Measurements from ENCODE around the gene RPL15. TPM values are rescaled to one million over a fixed set of nuclear protein-coding genes. Genes with fewer than 3 reads are reported as not detected.

Gene RPL15
- total and polyA plus RNA-seq, 4 donors: 604 to 1,364 (median 1,055) TPM

- no peak overlapping the region for H3K9ac ChIP-seq (ENCODE audit: low read depth in 1 of 2, low read length in 2 of 2)
- peaks cover 3 to 14% (median 5%) of the 10 kb centered on the region in 4 donors for H3K4me1 ChIP-seq (ENCODE audit: control insufficient read depth in 4 of 4, insufficient read depth in 4 of 4, low read length in 3 of 4)
- no peaks in the 10 kb centered on the region for H3K9me3 ChIP-seq (ENCODE audit: control insufficient read depth in 4 of 4, low read length in 3 of 4)
- no peaks in the 10 kb centered on the region for H3K27me3 ChIP-seq (ENCODE audit: control insufficient read depth in 4 of 4, insufficient read depth in 4 of 4, low read length in 3 of 4)
- no peak overlapping the region for H3K27ac ChIP-seq (ENCODE audit: low read depth in 1 of 2, low read length in 2 of 2)
- H3K4me3 ChIP-seq (ENCODE audit: low read depth in 1 of 3, low read length in 3 of 3): no peak overlapping the region
- WGBS: 94% methylated on average over 2 of the region's 2 CpGs
- DNase-seq (ENCODE audit: low spot score): no peak
- TF ChIP-seq RAD21 (IDR thresholded peaks at IDR 0.05): peak in 1 of 2 donors; percentile 43
- no peak for TF ChIP-seq FOXA1 (IDR thresholded peaks at IDR 0.05)
- no peaks in the 10 kb centered on the region for H3K36me3 ChIP-seq (ENCODE audit: control insufficient read depth in 4 of 4, insufficient read depth in 3 of 4, low read depth in 1 of 4, low read length in 3 of 4)
Observed at GRCh38 chr3:23884481-23884880, 32.5 kb upstream of the RPL15 start.

GRCh38 chr3:23885210-23885609, 31.7 kb upstream of the RPL15 start:
- H3K9ac ChIP-seq (ENCODE audit: low read depth in 1 of 2, low read length in 2 of 2): no peak overlapping the region
- no peaks in the 10 kb centered on the region for H3K27me3 ChIP-seq (ENCODE audit: control insufficient read depth in 4 of 4, insufficient read depth in 4 of 4, low read length in 3 of 4)
- no peaks in the 10 kb centered on the region for H3K9me3 ChIP-seq (ENCODE audit: control insufficient read depth in 4 of 4, low read length in 3 of 4)
- H3K27ac ChIP-seq (ENCODE audit: low read depth in 1 of 2, low read length in 2 of 2): no peak overlapping the region
- H3K4me3 ChIP-seq (ENCODE audit: low read depth in 1 of 3, low read length in 3 of 3): no peak overlapping the region
- peaks cover 3 to 16% (median 5%) of the 10 kb centered on the region in 4 donors for H3K4me1 ChIP-seq (ENCODE audit: control insufficient read depth in 4 of 4, insufficient read depth in 4 of 4, low read length in 3 of 4)
- TF ChIP-seq ATF3 (IDR thresholded peaks at IDR 0.05): no peak
- TF ChIP-seq TAF1 (conservative IDR thresholded peaks at IDR 0.05): no peak
- no peak for TF ChIP-seq NR2F2 (IDR thresholded peaks at IDR 0.05)
- no peak for TF ChIP-seq RAD21 (IDR thresholded peaks at IDR 0.05)
- TF ChIP-seq EGR1 (IDR thresholded peaks at IDR 0.05; ENCODE audit: low read depth in 2 of 2): no peak
- TF ChIP-seq CTCF (IDR thresholded peaks at IDR 0.05; ENCODE audit: low read depth, low read length, missing input control): no peak
- TF ChIP-seq MAX (IDR thresholded peaks at IDR 0.05): no peak
- DNase-seq (ENCODE audit: low spot score): no peak
- WGBS: 89% methylated on average over 6 of the region's 6 CpGs
- peaks cover 0 to 3% (median 0%) of the 10 kb centered on the region in 4 donors for H3K36me3 ChIP-seq (ENCODE audit: control insufficient read depth in 4 of 4, insufficient read depth in 3 of 4, low read depth in 1 of 4, low read length in 3 of 4)

- no peaks in the 10 kb centered on the region for H3K27me3 ChIP-seq (ENCODE audit: control insufficient read depth in 4 of 4, insufficient read depth in 4 of 4, low read length in 3 of 4)
- no peak overlapping the region for H3K4me3 ChIP-seq (ENCODE audit: low read depth in 1 of 3, low read length in 3 of 3)
- H3K36me3 ChIP-seq (ENCODE audit: control insufficient read depth in 4 of 4, insufficient read depth in 3 of 4, low read depth in 1 of 4, low read length in 3 of 4): peaks cover 0 to 4% (median 2%) of the 10 kb centered on the region in 4 donors
- H3K27ac ChIP-seq (ENCODE audit: low read depth in 1 of 2, low read length in 2 of 2): no peak overlapping the region
- DNase-seq (ENCODE audit: low spot score): no peak
- WGBS: 96% methylated on average over 3 of the region's 3 CpGs
- H3K4me1 ChIP-seq (ENCODE audit: control insufficient read depth in 4 of 4, insufficient read depth in 4 of 4, low read length in 3 of 4): peaks cover 3 to 12% (median 5%) of the 10 kb centered on the region in 4 donors
- H3K9me3 ChIP-seq (ENCODE audit: control insufficient read depth in 4 of 4, low read length in 3 of 4): no peaks in the 10 kb centered on the region
- no peak overlapping the region for H3K9ac ChIP-seq (ENCODE audit: low read depth in 1 of 2, low read length in 2 of 2)
- TF ChIP-seq RAD21 (IDR thresholded peaks at IDR 0.05) (no peak), GABPA (IDR thresholded peaks at IDR 0.05 in 1 of 2, conservative IDR thresholded peaks at IDR 0.05 in 1 of 2) (no peak), HNF4A (conservative IDR thresholded peaks at IDR 0.05) (no peak), MAX (IDR thresholded peaks at IDR 0.05) (no peak), FOXA1 (IDR thresholded peaks at IDR 0.05) (no peak), HNF4G (IDR thresholded peaks at IDR 0.05) (no peak), SP1 (IDR thresholded peaks at IDR 0.05) (no peak), TAF1 (conservative IDR thresholded peaks at IDR 0.05) (no peak), NR2F2 (IDR thresholded peaks at IDR 0.05) (no peak), FOXA2 (IDR thresholded peaks at IDR 0.05) (no peak), ZBTB33 (IDR thresholded peaks at IDR 0.05) (no peak), ATF3 (IDR thresholded peaks at IDR 0.05) (no peak), RXRA (IDR thresholded peaks at IDR 0.05) (no peak), JUND (IDR thresholded peaks at IDR 0.05) (no peak), CTCF (IDR thresholded peaks at IDR 0.05; ENCODE audit: low read depth, low read length, missing input control) (no peak), YY1 (IDR thresholded peaks at IDR 0.05) (no peak)
Observed at GRCh38 chr3:23886311-23886710, 30.6 kb upstream of the RPL15 start.

Measured in liver (tissue), 9 donors.